Suprapubic skin (tissue), 4 donors: ENCODE data around the gene EIF2B5. TPM values are rescaled to one million over a fixed set of nuclear protein-coding genes. Genes with fewer than 3 reads are reported as not detected.
"Not testable (repeated sequence)": the region's sequence is repeated elsewhere in the genome, so short reads cannot be mapped to it uniquely, and the experiment has no call there.

ENCODE experiments used
- DNase-seq, 2 donors: peaks; one replicate each; pipeline ENCODE4 v3.0.0-alpha.2; 2019; ENCODE audit warnings: low spot score in 2 of 2
- H3K27ac ChIP-seq: fragments of 200-600 bp; sonication (generic); one replicate; pipeline ENCODE4 v1.5.1; 2019
- H3K27me3 ChIP-seq: fragments of 200-600 bp; sonication (generic); one replicate; pipeline ENCODE4 v1.5.1; 2019
- H3K36me3 ChIP-seq: fragments of 200-600 bp; sonication (generic); one replicate; pipeline ENCODE4 v1.5.1; 2019
- H3K4me1 ChIP-seq: fragments of 200-600 bp; sonication (generic); one replicate; pipeline ENCODE4 v1.5.1; 2019
- H3K4me3 ChIP-seq: fragments of 200-600 bp; sonication (generic); one replicate; pipeline ENCODE4 v1.5.1; 2019; ENCODE audit warnings: mild to moderate bottlenecking
- H3K9me3 ChIP-seq: fragments of 200-600 bp; sonication (generic); one replicate; pipeline ENCODE4 v1.5.1; 2019
- CTCF ChIP-seq, 2 donors: fragments of 200-600 bp in 1 of 2; fragments of 450-650 bp in 1 of 2; sonication (generic) in 1 of 2; IDR thresholded peaks; one replicate each; pipeline ENCODE4 v1.5.1; 2016 to 2019; ENCODE audit warnings: antibody characterized with exemption in 2 of 2, mild to moderate bottlenecking in 1 of 2, moderate library complexity in 1 of 2
- EP300 ChIP-seq: sonication (generic); formaldehyde crosslinking; IDR thresholded peaks from one replicate; pipeline ENCODE4 v1.6.1; 2017; ENCODE audit warnings: antibody characterized with exemption
- POLR2A ChIP-seq, 2 donors: fragments of 450-650 bp; IDR thresholded peaks; one replicate each; pipeline ENCODE4 v1.6.1; 2017; ENCODE audit warnings: antibody characterized with exemption in 2 of 2, mild to moderate bottlenecking in 2 of 2, moderate library complexity in 2 of 2
- POLR2AphosphoS5 ChIP-seq, 3 donors: sonication (generic); formaldehyde crosslinking; IDR thresholded peaks; one replicate each; pipeline ENCODE4 v1.6.1; 2017; ENCODE audit warnings: antibody characterized with exemption in 3 of 3
- WGBS: methylation state at CpG from one replicate; pipeline ENCODE4 v1.1.5; 2018; 5-methylcytosine and 5-hydroxymethylcytosine counted together
- total RNA-seq, 4 donors: library from RNA; depleted of rRNA; stranded (reverse); fragments of >200 nt; gene quantifications; one replicate each; pipeline ENCODE4 v1.1.0, GENCODE V29; 2016

The EIF2B5 gene
- total RNA-seq, 4 donors from 2014 or later = 34.6 to 70.9 (median 46.2) TPM

- H3K4me3 ChIP-seq = no peak overlapping the region
- WGBS = 68% methylated on average over 24 of the region's 24 CpGs
- TF ChIP-seq EP300 (no peak), POLR2A (IDR thresholded peaks at IDR 0.05) (no peak), CTCF (IDR thresholded peaks at IDR 0.05) (no peak), POLR2AphosphoS5 (IDR thresholded peaks at IDR 0.05) (no peak)
These were observed 35.1 kb upstream of the EIF2B5 start for GRCh38 chr3:184099806-184100686.

GRCh38 chr3:184110316-184110725, 24.8 kb upstream of the EIF2B5 start:
- H3K4me3 ChIP-seq = no peak overlapping the region
- H3K4me1 ChIP-seq = no peaks in the 10 kb centered on the region
- H3K27me3 ChIP-seq = no peaks in the 10 kb centered on the region
- H3K36me3 ChIP-seq = no peaks in the 10 kb centered on the region
- TF ChIP-seq EP300 (no peak), POLR2A (IDR thresholded peaks at IDR 0.05) (no peak), POLR2AphosphoS5 (IDR thresholded peaks at IDR 0.05) (no peak), CTCF (IDR thresholded peaks at IDR 0.05) (no peak)
- 57% methylated on average over 7 of the region's 7 CpGs for WGBS
- no peaks in the 10 kb centered on the region for H3K9me3 ChIP-seq
- no peak overlapping the region for H3K27ac ChIP-seq
- no peak for DNase-seq

More at GRCh38 chr3:184099806-184100686, 35.1 kb upstream of the EIF2B5 start:
- H3K4me1 ChIP-seq = no peaks in the 10 kb centered on the region
- DNase-seq = no peak
- no peaks in the 10 kb centered on the region for H3K36me3 ChIP-seq
- no peaks in the 10 kb centered on the region for H3K9me3 ChIP-seq
- no peak overlapping the region for H3K27ac ChIP-seq
- no peaks in the 10 kb centered on the region for H3K27me3 ChIP-seq

- Histone ChIP-seq H3K4me3 (no peak overlapping the region), H3K36me3 (no peaks in the 10 kb centered on the region), H3K27me3 (no peaks in the 10 kb centered on the region), H3K4me1 (no peaks in the 10 kb centered on the region), H3K27ac (no peak overlapping the region), H3K9me3 (no peaks in the 10 kb centered on the region)
- WGBS = 89% methylated on average over 4 of the region's 4 CpGs
- no peak for TF ChIP-seq POLR2A (IDR thresholded peaks at IDR 0.05)
- no peak for TF ChIP-seq CTCF (IDR thresholded peaks at IDR 0.05)
- TF ChIP-seq POLR2AphosphoS5 (IDR thresholded peaks at IDR 0.05) = no peak
- TF ChIP-seq EP300 = no peak
- DNase-seq = no peak
These were observed 19.1 kb upstream of the EIF2B5 start for GRCh38 chr3:184116017-184116416.

GRCh38 chr3:184117636-184118035, 17.5 kb upstream of the EIF2B5 start:
- Histone ChIP-seq H3K4me3 (no peak overlapping the region), H3K36me3 (no peaks in the 10 kb centered on the region), H3K27ac (no peak overlapping the region), H3K9me3 (no peaks in the 10 kb centered on the region), H3K4me1 (no peaks in the 10 kb centered on the region), H3K27me3 (no peaks in the 10 kb centered on the region)
- 94% methylated on average over 6 of the region's 6 CpGs for WGBS
- DNase-seq = no peak
- no peak for TF ChIP-seq POLR2AphosphoS5 (IDR thresholded peaks at IDR 0.05)
- no peak for TF ChIP-seq EP300
- no peak for TF ChIP-seq POLR2A (IDR thresholded peaks at IDR 0.05)
- TF ChIP-seq CTCF (IDR thresholded peaks at IDR 0.05) = no peak

GRCh38 chr3:184121031-184121430, 14.1 kb upstream of the EIF2B5 start:
- DNase-seq, H3K4me1 ChIP-seq, H3K9me3 ChIP-seq, H3K27ac ChIP-seq, H3K27me3 ChIP-seq, H3K4me3 ChIP-seq, H3K36me3 ChIP-seq: not testable (repeated sequence)
- 94% methylated on average over 8 of the region's 8 CpGs for WGBS
